Lung (tissue), 12 donors: ENCODE data around the gene KCNG2. TPM values are rescaled to one million over a fixed set of nuclear protein-coding genes. Genes with fewer than 3 reads are reported as not detected.

Source experiments
- ATAC-seq: fragments of 200-7000 bp; cut with Tn5 transposase; one replicate; pipeline ENCODE4 v1.9.1; 2020; ENCODE audit warnings: moderate number of reproducible peaks; ENCODE audit not compliant: insufficient read depth, low FRiP score
- DNase-seq, 3 donors: peaks; one replicate each; pipeline ENCODE4 v3.0.0-alpha.2; 2013 to 2017
- H3K27ac ChIP-seq, 2 donors: one replicate each; pipeline ENCODE4 v1.5.1; 2013; ENCODE audit warnings: mild to moderate bottlenecking in 2 of 2, moderate library complexity in 2 of 2, control low read depth in 1 of 2, inconsistent platforms in 1 of 2, low read depth in 1 of 2, low read length in 1 of 2
- H3K27me3 ChIP-seq, 3 donors: one replicate each; pipeline ENCODE4 v1.5.1; 2013; ENCODE audit warnings: low read length in 2 of 3; ENCODE audit not compliant: control insufficient read depth in 3 of 3, insufficient read depth in 3 of 3
- H3K36me3 ChIP-seq, 4 donors: one replicate each; pipeline ENCODE4 v1.5.1; 2013; ENCODE audit warnings: low read length in 4 of 4, mild to moderate bottlenecking in 1 of 4, moderate library complexity in 1 of 4; ENCODE audit not compliant: control insufficient read depth in 4 of 4, insufficient read depth in 4 of 4
- H3K4me1 ChIP-seq, 5 donors: one replicate each; pipeline ENCODE4 v1.5.1; 2013; ENCODE audit warnings: low read length in 5 of 5, mild to moderate bottlenecking in 2 of 5, moderate library complexity in 1 of 5; ENCODE audit not compliant: control insufficient read depth in 5 of 5, insufficient read depth in 5 of 5
- H3K4me3 ChIP-seq: one replicate; pipeline ENCODE4 v1.5.1; 2013; ENCODE audit warnings: mild to moderate bottlenecking, control low read depth, moderate library complexity
- H3K9ac ChIP-seq, 2 donors: one replicate each; pipeline ENCODE4 v1.5.1; 2013; ENCODE audit warnings: low read length in 2 of 2, control low read depth in 1 of 2; ENCODE audit not compliant: insufficient read depth in 1 of 2
- H3K9me3 ChIP-seq, 4 donors: one replicate each; pipeline ENCODE4 v1.5.1; 2013; ENCODE audit warnings: low read length in 3 of 4, mild to moderate bottlenecking in 1 of 4, moderate library complexity in 1 of 4; ENCODE audit not compliant: control insufficient read depth in 4 of 4, insufficient read depth in 3 of 4
- CTCF ChIP-seq: IDR thresholded peaks from 2 replicates; pipeline ENCODE4 v1.5.1; 2012; ENCODE audit warnings: mild to moderate bottlenecking; ENCODE audit errors: control extremely low read depth, extremely low read depth
- WGBS, 2 donors: extraction: QIAGEN DNeasy Blood & Tissue Kit; methylation state at CpG; one replicate each; pipeline ENCODE4 v1.1.7; 2013; 5-methylcytosine and 5-hydroxymethylcytosine counted together
- polyA plus RNA-seq, 2 donors: library from polyadenylated mRNA; stranded (reverse); fragments of 200-250 nt; gene quantifications; one replicate each; pipeline ENCODE4 v1.2.1, GENCODE V29; 2013
- total RNA-seq, 2 donors: library from RNA; depleted of rRNA in 1 of 2; stranded (reverse); fragments of >200 nt in 1 of 2; gene quantifications; one replicate each; pipeline ENCODE4 v1.2.1, GENCODE V29; 2014 to 2021
- donor health status: control.
- donor health status: control.
- donor health status: Bipolar disorder and iron deficiency.
- donor health status: healthy.
- donor health status: DM: yes; HTN: yes; CAD: no.

The KCNG2 gene
- total and polyA plus RNA-seq, 4 donors, result 0.16 to 1.8 (median 1.2) TPM

GRCh38 chr18:79901665-79902064 is 103.9 kb downstream of the KCNG2 start:
- TF ChIP-seq CTCF, result no peak
- H3K9ac ChIP-seq, result no peak overlapping the region
- H3K9me3 ChIP-seq, result peaks cover 0 to 19% (median 2%) of the 10 kb centered on the region in 4 donors
- WGBS, 2 donors, result 95 to 99% methylated on average over 13 of the region's 13 CpGs
- DNase-seq (no peak), ATAC-seq (no peak)
- no peaks in the 10 kb centered on the region for H3K27me3 ChIP-seq
- no peak overlapping the region for H3K4me3 ChIP-seq
- H3K27ac ChIP-seq, result no peak overlapping the region
- peaks cover 0 to 7% (median 0%) of the 10 kb centered on the region in 5 donors for H3K4me1 ChIP-seq
- peaks cover 0 to 29% (median 6%) of the 10 kb centered on the region in 4 donors for H3K36me3 ChIP-seq

- no peak overlapping the region for H3K4me3 ChIP-seq
- WGBS, 2 donors, result 92 to 95% methylated on average over 8 of the region's 8 CpGs
- peaks cover 0 to 7% (median 0%) of the 10 kb centered on the region in 5 donors for H3K4me1 ChIP-seq
- no peak for TF ChIP-seq CTCF
- no peak overlapping the region for H3K27ac ChIP-seq
- no peak overlapping the region for H3K9ac ChIP-seq
- H3K36me3 ChIP-seq, result peaks cover 0 to 29% (median 6%) of the 10 kb centered on the region in 4 donors
- no peaks in the 10 kb centered on the region for H3K27me3 ChIP-seq
- ATAC-seq, result no peak
- DNase-seq, result no peak
- H3K9me3 ChIP-seq, result peaks cover 0 to 19% (median under 1%) of the 10 kb centered on the region in 4 donors
Observed at GRCh38 chr18:79902075-79902474, 104.3 kb downstream of the KCNG2 start.

- H3K27me3 ChIP-seq, result no peaks in the 10 kb centered on the region
- no peak overlapping the region for H3K4me3 ChIP-seq
- WGBS, 2 donors, result 97% methylated on average over 20 of the region's 20 CpGs
- no peak overlapping the region for H3K27ac ChIP-seq
- no peak overlapping the region for H3K9ac ChIP-seq
- TF ChIP-seq CTCF, result no peak
- DNase-seq (no peak), ATAC-seq (no peak)
- H3K9me3 ChIP-seq, result peaks cover 0 to 17% (median 0%) of the 10 kb centered on the region in 4 donors
- peaks cover 0 to 7% (median 0%) of the 10 kb centered on the region in 5 donors for H3K4me1 ChIP-seq
- peaks cover 0 to 29% (median 6%) of the 10 kb centered on the region in 4 donors for H3K36me3 ChIP-seq
Observed at GRCh38 chr18:79902640-79903039, 104.9 kb downstream of the KCNG2 start.

GRCh38 chr18:79903071-79903635 is 105.4 kb downstream of the KCNG2 start:
- DNase-seq (no peak), ATAC-seq (no peak)
- no peak for TF ChIP-seq CTCF
- WGBS, 2 donors, result 94 to 97% methylated on average over 28 of the region's 28 CpGs
- Histone ChIP-seq H3K9ac (no peak overlapping the region), H3K9me3 (peaks cover 0 to 17% (median 0%) of the 10 kb centered on the region in 4 donors), H3K27me3 (no peaks in the 10 kb centered on the region), H3K4me3 (no peak overlapping the region), H3K36me3 (peaks cover 0 to 29% (median 6%) of the 10 kb centered on the region in 4 donors), H3K4me1 (peaks cover 0 to 7% (median 0%) of the 10 kb centered on the region in 5 donors), H3K27ac (no peak overlapping the region)
